ENCODE data around the gene ATIC.
"Not testable (repeated sequence)": the region's sequence is repeated elsewhere in the genome, so short reads cannot be mapped to it uniquely, and the experiment has no call there.

Gene ATIC

DNA sequence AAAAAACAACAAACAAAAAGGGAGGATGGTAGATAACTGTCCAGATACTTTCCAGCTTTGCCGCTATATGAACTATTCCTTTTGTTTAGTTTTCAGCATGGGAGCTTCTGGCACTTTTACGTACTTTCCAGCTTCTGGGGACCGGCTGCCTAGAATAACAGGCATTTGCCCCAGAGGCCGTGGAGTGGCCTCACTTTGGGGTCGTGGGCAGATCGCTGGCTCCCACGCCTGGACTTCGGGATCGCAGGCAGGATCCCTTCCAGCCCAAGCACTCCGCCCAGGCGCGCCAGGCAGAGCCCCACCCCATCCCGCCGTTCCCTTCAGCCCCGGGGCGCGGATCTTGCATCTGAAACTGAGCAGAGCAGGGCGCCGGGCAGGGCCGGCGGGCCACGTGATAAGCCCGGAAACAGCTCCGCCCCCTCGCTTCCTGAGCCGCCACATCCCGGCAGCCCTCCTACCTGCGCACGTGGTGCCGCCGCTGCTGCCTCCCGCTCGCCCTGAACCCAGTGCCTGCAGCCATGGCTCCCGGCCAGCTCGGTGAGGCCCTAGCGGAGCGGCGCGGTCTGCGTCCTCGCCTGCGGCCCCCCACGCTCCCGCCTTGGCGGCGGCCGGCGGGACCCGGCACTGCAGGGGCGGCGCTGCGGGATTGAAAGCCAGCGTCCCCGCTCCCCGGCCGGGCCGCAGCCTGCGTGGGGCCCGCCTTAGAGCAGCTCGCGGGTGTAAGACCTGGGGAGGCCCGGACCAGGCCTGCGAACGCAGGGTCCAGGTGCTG is at the start of gene ATIC:
TSS of gene ATIC (plus strand) at position 435 of the 772 bp plus-strand sequence. CDS start at position 519, 84 bp downstream.
- DNase-seq (ENCODE audit: low spot score) = peak; percentile 80

DNA sequence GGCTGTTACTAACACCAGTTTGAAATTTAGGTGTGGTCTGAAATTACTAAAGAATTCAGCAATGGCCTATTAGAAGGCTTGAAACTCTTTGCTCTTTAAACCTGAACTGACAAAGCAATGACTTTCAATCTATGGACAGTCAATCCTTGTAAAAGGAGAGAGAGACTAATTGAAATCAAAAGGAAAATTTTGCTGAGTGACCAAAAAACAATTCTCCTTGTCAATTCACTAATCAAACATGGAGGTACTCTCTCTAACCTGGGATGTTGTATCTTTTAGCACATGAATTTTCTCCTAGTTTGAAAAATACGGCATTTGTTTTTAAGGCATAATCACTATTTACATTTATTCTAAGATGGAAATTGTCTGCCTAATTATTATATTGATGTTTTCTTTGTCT is 49.6 kb upstream of the ATIC start:
- no peak for DNase-seq (ENCODE audit: low spot score)

DNA sequence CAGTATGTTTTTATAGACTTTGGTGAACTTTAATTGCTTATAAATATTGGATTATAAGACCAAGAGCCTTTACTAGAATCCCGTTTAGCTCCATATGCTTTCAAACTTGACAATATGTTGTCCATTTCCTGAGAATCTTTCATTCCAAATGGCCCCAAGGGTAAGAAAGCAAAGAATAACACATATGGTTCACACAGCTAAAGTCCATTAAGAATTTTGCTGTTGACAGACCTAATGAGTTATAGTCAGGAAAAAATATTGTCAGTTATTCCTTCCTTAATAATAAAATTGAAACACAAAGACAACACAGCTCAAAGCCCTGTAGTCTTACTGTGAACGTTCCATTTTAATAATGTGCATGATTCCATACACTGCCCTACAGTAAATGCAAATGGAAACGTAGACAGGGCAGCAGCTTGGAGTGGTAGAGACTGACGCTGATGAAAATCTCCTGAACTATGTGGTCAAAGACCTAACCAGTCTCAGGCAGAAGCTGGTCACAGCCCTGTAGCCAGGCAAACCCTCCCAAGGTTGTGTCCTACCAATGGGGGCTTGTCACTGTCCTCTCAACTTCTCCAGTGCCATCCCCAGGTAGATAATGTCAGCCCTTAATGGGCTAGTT is 49.0 kb upstream of the ATIC start:
- DNase-seq (ENCODE audit: low spot score) = no peak

DNA sequence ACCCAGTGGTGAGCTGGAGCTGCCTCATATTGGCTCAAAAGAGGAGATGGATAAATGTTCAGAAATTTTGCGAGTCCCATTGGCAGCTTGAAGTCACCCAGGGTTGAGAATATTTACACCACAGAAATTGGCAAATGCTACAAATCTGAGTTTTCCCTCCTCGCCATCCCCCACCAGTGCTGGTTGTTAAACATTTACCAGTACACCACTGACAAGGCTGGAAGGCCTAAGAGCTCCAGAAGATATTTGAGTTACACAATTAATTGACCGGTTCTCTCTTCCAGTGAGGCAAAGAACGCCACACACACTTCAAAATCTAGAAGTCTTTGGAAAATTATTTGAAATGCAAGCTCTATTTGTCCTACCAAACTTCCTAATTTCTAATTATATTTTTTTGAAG is 47.5 kb upstream of the ATIC start:
- DNase-seq (ENCODE audit: low spot score) = no peak

DNA sequence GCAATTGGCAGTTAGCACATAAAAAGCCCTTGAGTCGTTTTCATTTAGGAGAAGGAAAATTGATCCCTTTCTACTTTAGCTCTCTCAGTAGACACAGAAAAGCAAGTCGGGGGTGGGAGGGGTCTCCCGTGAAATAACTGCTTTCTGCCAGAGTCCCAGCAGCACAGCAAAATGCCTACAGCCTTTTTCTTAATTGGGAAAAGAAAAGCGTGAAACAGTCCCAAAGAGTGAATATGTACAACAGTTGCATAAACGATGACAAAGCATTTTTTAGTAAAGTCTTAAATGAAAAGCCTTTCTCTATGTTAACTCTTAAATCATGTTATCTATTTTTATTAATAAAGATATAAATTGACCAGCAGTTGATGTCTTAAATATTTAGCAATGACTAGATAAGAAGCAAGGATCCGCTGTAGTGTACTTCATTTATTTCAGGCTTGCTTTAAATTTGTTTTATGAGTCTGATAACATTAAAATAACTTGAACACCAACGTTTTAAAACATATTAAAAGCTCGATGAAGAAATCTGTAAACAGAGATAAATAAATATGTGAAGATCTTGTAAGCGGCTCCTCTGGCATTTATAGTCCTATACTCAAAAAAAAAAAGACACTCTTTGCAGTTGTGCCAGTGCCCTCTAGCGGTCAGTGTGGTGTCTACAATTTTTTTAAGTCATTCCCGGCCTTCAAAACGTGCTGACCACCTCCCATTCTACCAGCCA is 42.3 kb upstream of the ATIC start:
- peak; percentile 27 for DNase-seq (ENCODE audit: low spot score)

DNA sequence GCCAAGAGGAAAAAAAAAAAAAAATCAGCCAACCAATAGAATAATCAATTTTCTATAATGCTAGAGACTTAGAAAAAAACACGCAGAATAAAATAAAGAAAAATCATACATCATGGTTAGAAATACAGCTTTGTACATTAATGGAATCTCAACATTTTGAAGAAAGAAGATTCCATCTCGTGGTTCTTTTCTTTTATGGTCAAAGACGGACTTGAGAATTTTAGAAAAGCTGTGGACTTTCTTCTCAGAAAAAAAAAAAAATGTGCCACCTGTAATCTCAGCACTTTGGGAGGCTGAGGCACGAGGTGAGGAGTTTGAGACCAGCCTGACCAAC is 41.8 kb upstream of the ATIC start:
- no peak for DNase-seq (ENCODE audit: low spot score)

DNA sequence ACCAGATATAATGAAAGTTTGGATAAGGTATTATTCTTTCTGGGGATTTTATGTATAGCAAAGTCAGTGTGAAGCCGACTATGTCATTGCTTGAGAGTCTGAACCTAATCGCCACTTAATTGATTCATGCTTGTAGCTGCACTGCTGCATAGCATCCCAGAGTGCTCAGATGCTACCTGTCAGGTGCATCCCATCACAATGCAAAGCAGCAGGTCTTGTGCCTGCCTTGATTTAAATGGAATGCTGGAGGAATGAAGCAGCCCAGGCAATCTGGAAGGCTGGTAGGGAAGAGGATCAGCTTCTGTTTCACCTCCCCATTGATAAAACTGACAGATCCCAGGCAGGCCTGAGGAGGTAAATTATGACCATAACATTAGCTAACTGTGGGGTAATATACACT is 40.4 kb upstream of the ATIC start:
- DNase-seq (ENCODE audit: low spot score) = no peak

DNA sequence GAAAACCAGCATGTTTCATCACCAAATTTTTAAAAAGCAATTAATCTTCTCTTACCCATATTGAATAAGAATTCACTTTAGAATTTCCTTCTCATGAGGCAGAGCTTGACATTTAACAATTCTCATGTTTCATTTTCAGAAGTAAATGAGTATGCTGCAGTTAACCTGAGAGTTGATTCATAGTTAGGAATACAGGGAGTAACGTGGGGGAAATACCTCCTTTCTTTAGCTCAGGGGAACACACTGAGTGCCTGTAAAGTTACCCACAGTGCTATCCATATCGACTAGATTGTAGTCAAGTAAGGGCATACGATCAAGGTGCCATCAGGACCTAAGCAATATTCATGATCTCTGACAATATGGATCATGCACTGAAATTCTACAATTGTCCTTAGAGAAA is 38.9 kb upstream of the ATIC start:
- DNase-seq (ENCODE audit: low spot score) = no peak

DNA sequence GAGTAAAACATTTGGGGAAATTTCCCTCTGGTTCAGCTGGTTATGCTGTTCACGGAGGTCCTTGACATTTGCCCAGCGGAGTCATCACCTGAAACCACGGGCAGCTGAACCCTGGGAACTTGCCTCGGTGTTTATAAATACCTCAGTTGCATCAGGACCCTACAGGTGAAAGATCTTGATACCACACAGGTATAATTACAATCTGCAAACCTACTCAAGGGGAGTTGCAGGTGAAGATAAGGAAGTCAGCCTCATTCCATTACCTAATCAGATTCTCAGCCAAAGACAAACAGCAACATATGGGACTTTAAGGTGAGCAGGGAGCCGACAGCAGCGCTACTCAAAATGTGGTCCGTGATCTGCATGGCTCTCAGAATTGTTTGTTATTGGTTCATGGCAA is 37.0 kb upstream of the ATIC start:
- no peak for DNase-seq (ENCODE audit: low spot score)

DNA sequence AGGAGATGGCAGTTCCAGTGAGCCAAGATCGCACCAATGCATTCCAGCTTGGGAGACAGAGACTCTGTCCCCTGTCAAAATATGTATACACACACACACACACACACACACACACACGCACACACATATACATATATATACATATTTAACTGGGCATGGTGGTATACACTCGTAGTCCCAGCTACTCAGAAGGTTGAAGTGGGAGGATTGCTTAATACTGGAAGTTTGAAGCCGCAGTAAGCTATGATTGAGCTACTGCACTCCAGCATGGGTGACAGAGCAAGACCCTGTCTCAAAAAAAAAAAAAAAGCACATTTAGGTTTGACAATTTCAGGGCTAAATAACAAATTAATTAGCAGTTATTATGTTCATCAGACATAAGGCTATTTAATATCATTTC is 36.0 kb upstream of the ATIC start:
- no peak for DNase-seq (ENCODE audit: low spot score)

DNA sequence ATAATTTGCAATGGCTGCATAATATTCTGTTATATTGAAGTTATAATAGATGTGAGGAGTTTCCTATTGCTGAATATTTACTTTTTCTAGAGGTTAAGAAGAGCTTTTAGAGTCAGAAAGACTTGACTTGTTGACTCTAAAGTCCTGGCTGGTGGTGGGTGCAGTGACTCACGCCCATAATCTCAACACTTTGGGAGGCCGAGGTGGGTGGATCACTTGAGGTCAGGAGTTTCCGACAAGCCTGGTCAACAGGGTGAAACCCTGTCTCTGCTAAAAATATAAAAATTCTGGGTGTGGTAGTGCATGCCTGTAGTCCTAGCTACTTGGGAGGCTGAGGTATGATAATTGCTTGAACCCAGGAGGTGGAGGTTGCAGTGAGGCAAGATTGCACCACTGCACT is 33.9 kb upstream of the ATIC start:
- DNase-seq (ENCODE audit: low spot score) = no peak

DNA sequence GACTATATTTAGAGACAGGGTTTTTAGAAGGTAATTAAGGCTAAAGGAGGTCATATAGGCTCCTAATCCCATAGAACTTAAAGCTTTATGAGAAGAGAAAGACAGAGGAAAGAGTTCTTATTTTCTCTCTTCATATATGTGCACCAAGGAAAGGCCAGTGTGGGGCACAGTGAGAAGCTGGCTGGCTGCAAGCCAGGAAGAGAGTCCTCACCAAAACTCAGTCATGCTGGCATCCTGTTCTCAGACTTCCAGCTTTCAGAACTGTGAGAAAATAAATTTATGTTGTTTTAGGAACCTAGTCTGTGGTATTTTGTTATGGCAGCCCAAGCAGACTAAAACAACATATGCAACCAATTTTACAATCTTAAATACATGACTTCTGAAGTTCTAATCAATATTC is 31.5 kb upstream of the ATIC start:
- no peak for DNase-seq (ENCODE audit: low spot score)

DNA sequence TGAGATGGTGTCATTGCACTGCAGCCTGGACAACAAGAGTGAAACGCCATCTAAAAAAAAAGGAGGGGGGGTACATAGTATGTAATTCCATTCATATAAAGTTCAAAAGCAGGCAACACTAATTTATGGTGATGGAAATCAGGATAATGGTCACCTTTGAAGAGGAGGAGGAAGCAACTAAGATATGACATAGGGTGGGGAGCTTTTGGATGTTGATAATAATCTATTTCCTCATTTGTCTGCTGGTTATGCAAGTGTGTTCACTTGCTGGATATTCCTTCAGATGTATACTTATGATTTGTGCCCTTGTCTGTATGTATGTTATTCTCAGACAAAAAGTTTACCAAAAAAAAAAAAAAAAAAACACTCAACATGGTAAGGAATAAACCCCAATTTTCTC is 28.6 kb upstream of the ATIC start:
- no peak for DNase-seq (ENCODE audit: low spot score)

DNA sequence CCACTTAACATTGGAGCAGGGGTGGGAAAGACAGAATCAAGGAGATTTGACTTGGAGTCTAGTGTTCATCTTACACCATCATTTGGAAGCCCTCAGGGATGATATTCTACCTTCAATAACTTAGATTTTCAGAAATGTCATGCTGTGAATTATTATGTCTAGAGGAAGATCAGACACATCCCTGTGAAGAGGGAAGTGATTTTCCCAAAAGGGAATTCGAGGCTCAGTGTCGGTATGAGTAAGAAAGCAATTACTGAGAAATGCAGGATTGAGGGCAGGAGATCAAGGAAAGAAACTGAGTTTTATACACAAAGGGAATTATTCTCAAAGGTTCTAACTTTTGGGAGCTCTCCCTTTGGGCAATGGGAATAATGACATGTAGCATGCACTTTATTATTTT is 25.6 kb upstream of the ATIC start:
- no peak for DNase-seq (ENCODE audit: low spot score)

DNA sequence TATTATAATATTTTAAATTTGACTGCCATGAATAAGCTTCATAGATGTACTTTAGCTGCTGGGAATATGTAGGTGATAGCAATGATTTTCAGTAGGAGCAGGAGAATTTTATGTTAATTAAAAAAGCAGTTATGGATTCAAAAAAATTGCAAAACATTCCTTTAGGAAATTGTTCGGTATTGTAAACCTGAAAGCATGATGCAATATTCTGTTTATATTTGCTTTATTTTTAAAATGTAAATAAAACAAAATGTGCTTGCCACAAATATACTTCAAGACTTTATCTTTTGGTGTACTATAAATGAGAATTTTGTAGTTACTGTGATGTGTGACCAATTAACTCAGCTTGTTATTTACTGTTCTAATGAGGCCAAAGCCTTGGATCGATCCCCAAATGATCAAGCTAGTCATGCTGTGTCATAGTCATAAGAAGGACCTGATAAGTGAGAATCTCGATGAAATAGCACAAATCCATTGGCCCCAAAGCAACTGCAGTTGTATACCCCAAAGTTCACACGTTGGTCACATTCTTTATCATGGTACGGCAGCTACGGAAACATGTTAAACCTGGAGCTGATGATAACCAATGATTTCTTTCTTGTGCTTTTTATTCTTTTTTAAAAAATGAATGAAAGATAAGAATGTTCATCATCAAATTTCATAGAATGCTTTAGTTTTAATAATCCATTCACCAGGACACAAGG is 23.6 kb upstream of the ATIC start:
- no peak for DNase-seq (ENCODE audit: low spot score)

DNA sequence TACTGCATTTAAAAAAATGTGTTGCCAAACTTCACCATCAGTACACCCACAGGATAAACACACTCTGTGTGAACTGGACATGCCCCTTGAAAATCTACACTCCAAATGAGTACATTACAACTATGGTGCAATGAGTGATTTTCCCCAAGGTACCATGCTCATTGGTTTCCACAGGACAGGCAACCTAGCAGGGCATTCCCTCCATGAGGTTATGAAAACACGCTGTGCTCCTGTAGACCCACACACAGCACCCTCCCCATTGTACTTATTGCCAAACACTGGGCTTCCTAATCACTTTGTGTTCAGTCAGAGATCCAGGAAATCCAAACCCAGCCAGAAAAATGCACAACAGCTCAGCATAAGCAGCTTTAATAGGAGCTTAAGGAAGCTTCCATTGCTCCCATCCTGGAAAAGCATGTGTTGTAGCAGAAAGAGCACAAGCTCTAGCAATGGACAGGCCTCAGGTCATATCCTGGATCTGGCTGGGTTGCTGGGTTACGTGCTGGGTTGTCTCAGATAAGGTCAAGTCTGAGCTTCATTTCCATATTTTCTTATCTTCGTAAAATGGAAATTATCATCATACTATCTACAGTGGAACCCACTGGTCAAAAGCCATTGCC is 20.8 kb upstream of the ATIC start:
- no peak for DNase-seq (ENCODE audit: low spot score)

DNA sequence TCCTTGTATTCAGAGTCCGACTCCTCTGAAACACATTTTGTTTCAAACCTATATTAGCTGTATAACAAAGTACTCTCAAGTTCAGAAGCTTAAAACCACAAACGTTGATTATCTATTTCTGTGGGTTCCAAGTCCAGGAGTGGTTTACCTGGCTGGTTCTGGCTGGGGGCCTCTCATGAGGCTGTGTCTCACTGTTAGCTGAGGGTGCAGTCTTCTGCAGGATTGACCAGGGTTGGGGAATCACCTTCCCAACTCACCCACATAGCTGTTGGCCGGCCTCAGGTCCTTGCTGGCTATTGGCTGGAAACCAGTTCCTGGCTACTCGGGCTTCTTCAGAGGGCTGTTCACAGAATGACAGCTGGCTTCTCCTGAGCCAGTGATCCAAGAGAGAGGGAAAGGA is 18.0 kb upstream of the ATIC start:
- DNase-seq (ENCODE audit: low spot score) = no peak

DNA sequence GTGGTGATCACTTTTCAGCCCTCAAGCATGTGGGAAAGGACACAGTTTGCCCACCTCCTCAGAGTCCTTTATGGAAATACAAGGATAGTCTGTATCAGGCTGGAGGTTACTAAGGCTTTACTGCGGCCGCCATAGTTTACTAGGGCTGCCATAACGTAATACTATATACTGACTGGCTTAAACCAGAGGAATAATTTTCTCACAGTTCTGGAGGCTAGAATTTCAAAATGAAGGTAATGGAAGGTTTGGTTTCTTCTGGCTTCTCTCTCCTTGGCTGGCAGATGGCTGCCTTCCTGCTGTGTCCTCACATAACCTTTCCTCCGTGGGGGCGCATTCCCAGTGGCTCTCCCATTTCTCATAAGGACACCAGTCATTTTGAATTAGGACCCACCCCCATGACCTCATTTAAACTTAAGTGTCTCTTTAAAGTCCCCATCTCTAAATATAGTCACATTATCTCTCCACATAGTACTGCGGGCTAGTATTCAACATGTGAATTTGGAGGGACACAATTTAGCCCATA is 12.5 kb upstream of the ATIC start:
- no peak for DNase-seq (ENCODE audit: low spot score)

DNA sequence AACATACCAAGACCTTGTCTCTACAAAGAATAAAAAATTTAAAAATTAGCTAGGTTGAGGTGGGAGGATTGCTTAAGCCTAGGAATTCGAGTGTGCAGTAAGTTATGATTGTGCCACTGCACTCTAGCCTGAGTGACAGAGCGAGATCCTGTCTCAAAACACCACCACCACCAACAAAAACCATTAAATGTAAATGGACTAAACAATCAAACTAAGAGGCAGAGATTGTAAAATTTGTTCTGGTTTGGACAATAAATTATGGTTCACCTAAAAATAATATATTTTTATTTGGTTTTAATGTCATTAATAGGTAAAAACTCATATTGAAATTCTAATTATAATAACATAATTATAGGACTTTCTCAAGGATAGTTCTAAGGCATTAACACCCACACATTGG is 9.9 kb upstream of the ATIC start:
- no peak for DNase-seq (ENCODE audit: low spot score)

DNA sequence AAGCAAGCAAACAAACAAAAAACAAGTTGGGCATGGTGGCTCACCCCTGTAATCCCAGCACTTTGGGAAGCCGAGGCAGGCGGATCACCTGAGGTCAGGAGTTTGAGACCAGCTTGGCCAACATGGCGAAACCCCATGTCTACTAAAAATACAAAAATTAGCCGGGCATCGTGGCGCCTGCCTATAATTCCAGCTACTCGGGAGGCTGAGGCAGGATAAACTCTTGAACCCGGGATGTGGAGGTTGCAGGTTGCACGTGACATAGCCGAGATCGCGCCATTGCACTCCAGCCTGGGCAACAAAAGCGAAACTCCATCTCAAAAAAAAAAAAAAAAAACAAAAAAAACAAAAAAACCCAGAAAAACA is 617 bp upstream of the ATIC start:
- DNase-seq (ENCODE audit: low spot score) = not testable (repeated sequence)

DNA sequence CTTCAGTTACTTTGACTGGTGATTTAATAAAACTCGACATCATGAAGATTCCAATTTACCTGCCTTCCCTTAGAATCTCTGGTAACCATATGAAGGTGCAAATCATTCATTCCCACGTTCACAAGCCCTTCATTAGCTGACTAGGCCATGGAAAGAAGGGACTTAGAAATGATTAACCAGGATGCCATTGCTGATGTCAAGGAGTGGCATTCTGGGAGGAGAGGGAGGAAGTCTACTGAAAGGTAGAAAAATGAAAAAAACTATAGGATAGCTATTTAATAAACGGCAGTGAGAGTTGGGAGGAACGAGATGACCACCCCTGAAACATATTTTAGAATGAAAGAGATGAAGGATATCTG is 1.4 kb downstream of the ATIC start:
- DNase-seq (ENCODE audit: low spot score) = no peak

DNA sequence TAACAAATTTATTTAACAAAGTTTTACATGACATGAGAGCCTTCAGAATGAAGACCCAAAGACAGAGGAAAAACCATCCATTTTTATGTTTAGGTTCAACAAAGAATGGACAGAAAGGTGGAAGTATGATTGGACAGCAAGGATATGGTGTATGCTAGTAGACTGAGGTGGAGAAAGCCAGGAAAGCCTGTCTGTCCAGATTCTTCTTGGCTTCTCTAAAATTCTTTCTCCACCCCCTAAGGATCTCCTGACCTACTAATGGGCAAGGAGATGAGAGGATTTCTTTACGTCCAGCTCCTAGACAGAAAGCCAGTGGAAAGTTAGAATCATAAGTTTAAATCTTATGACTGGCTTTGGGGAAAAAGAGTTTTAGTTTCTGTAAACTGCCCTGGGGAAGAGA is 3.0 kb downstream of the ATIC start:
- no peak for DNase-seq (ENCODE audit: low spot score)
